Esophagus (tissue), 2 donors: ENCODE data around the gene FBXO38. TPM values are rescaled to one million over a fixed set of nuclear protein-coding genes. Genes with fewer than 3 reads are reported as not detected.

Experiments used
- H3K27ac ChIP-seq, 2 donors: one replicate each; pipeline ENCODE4 v1.5.1; 2013; ENCODE audit warnings: low read depth in 2 of 2, mild to moderate bottlenecking in 2 of 2, inconsistent platforms in 1 of 2, low read length in 1 of 2, moderate library complexity in 1 of 2
- H3K27me3 ChIP-seq, 2 donors: one replicate each; pipeline ENCODE4 v1.6.1; 2013; ENCODE audit warnings: low read length in 2 of 2, control low read depth in 1 of 2, mild to moderate bottlenecking in 1 of 2; ENCODE audit not compliant: insufficient read depth in 2 of 2, control insufficient read depth in 1 of 2
- H3K36me3 ChIP-seq, 2 donors: one replicate each; pipeline ENCODE4 v1.6.1; 2013; ENCODE audit warnings: low read length in 1 of 2; ENCODE audit not compliant: control insufficient read depth in 2 of 2, insufficient read depth in 2 of 2
- H3K4me1 ChIP-seq, 2 donors: one replicate each; pipeline ENCODE4 v1.6.1; 2013; ENCODE audit warnings: low read length in 1 of 2; ENCODE audit not compliant: control insufficient read depth in 2 of 2, insufficient read depth in 2 of 2
- H3K4me3 ChIP-seq, 2 donors: one replicate each; pipeline ENCODE4 v1.5.1; 2013; ENCODE audit warnings: low read length in 2 of 2, mild to moderate bottlenecking in 2 of 2, low read depth in 1 of 2, moderate library complexity in 1 of 2
- H3K9me3 ChIP-seq, 2 donors: one replicate each; pipeline ENCODE4 v1.6.1; 2013; ENCODE audit warnings: mild to moderate bottlenecking in 2 of 2, low read depth in 1 of 2, low read length in 1 of 2, moderate library complexity in 1 of 2; ENCODE audit not compliant: control insufficient read depth in 2 of 2, insufficient read depth in 1 of 2
- WGBS, 2 donors: extraction: QIAGEN DNeasy Blood & Tissue Kit; methylation state at CpG; one replicate each; pipeline ENCODE4 v1.1.7; 2013; 5-methylcytosine and 5-hydroxymethylcytosine counted together
- polyA plus RNA-seq, 2 donors: library from polyadenylated mRNA; stranded (reverse); fragments of 200-250 nt; gene quantifications; one replicate each; pipeline ENCODE4 v1.2.3, GENCODE V29; 2013
- donor health status: healthy with polysubstance abuse.
- donor health status: Bipolar disorder and iron deficiency.

The FBXO38 gene
- polyA plus RNA-seq, 2 donors: 10.8 to 11.0 TPM

DNA sequence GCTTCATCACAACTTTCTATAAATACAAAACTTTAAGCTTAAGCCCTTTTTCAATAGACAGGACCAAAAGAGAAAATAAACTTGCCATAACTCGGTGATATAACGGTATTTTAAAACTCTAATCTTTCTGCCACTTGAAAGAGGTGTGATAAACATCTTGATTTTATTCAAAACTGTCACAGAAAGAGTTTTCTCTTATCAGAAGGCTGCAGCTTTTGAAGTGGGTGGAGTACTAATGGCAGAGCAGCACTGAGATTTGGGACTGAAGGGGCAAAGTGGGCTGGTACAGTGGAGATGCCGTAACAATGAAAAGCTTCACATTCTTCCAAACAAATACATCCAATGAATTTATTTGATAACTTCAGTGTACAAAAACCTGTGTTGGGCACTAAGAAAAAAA, 92.5 kb downstream of the FBXO38 start:
- no peaks in the 10 kb centered on the region for H3K4me1 ChIP-seq
- H3K9me3 ChIP-seq: no peaks in the 10 kb centered on the region
- WGBS, 2 donors: 63 to 70% methylated on average over 3 of the region's 3 CpGs
- H3K27me3 ChIP-seq: peaks cover 0 to 3% of the 10 kb centered on the region in 2 donors
- H3K4me3 ChIP-seq: no peak overlapping the region
- no peaks in the 10 kb centered on the region for H3K36me3 ChIP-seq
- H3K27ac ChIP-seq: no peak overlapping the region

DNA sequence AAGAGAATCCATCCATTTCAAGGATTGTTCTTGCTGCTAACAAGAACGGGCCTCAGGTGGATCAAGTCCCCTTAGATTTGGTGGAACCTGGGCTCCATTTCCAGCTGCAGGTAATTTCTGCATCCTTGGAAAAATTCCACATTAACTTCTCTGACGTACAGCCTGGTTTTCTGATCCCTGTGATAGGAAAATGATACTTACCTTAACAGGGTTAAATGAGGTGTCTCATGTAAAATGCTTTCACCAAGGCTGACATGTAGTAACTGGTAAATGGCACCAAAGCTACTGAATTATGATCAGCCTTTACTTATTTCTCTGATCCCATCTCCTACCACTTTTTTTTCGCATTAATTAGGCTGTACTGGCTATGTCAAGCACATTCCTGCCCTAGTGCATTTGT, 93.7 kb downstream of the FBXO38 start:
- H3K36me3 ChIP-seq: no peaks in the 10 kb centered on the region
- WGBS, 2 donors: 51 to 59% methylated on average over 3 of the region's 3 CpGs
- H3K4me3 ChIP-seq: no peak overlapping the region
- H3K9me3 ChIP-seq: no peaks in the 10 kb centered on the region
- H3K27ac ChIP-seq: no peak overlapping the region
- no peaks in the 10 kb centered on the region for H3K4me1 ChIP-seq
- H3K27me3 ChIP-seq: peaks cover 0 to 3% of the 10 kb centered on the region in 2 donors

DNA sequence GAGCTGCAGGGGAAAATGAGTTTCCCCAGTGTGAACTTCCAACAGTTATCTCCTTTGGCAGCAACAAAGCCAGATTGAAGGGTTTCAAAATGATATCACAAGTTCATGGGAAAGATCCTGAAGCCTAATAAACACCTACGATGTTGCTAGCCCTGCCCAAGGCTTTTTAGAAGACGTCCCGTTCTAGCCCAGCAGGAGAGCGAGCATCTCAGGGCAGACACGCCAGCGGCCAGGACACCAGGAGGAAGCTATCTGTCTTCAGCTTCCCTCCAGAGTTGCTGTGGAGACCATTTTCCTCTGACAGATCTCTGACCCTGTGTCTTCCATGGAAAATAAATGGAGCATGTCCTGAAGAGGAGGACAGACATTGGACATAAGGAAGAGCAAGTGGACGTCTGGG, 98.4 kb downstream of the FBXO38 start:
- Histone ChIP-seq H3K27me3 (no peaks in the 10 kb centered on the region), H3K9me3 (no peaks in the 10 kb centered on the region), H3K27ac (no peak overlapping the region), H3K4me1 (no peaks in the 10 kb centered on the region), H3K4me3 (no peak overlapping the region), H3K36me3 (no peaks in the 10 kb centered on the region)
- 62 to 65% methylated on average over 7 of the region's 7 CpGs for WGBS, 2 donors

DNA sequence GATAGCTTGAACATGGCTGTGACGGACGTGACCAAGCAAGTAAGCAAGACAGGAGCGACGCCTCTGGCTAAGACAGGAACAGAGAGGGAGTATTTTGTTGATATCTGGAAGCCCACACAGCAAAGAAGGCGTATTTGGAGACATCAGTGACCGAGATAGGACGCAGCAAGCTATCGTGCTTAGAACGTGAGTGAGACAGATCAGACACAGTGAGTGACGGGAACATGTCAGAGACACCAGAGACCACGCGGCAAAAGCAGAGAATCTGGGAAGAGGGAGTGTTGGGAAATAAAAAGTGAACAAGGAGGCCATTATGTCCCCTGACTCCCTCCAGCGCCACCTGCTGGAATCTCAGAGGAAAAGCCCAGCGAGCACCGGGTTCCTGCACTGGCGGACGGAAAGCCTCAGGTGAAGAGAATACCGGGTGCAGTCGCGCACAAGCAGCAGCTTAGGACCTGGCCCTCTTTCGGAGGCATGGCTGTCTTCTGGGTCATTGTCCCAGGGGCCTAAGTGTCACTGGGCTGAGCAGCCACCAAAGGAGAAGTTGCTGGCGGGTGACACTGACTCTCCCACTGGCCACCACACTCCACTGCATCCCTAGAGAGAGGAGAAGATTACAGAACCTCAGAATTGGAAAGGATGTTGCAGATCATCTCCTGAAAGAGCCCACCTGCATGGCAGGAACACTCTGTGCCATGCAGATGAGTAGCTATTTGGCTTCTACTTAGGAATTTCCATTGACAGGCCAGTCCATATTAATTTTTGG, 99.1 kb downstream of the FBXO38 start:
- no peaks in the 10 kb centered on the region for H3K9me3 ChIP-seq
- no peaks in the 10 kb centered on the region for H3K36me3 ChIP-seq
- no peak overlapping the region for H3K27ac ChIP-seq
- no peak overlapping the region for H3K4me3 ChIP-seq
- no peaks in the 10 kb centered on the region for H3K27me3 ChIP-seq
- H3K4me1 ChIP-seq: no peaks in the 10 kb centered on the region
- WGBS, 2 donors: 50 to 53% methylated on average over 22 of the region's 22 CpGs

DNA sequence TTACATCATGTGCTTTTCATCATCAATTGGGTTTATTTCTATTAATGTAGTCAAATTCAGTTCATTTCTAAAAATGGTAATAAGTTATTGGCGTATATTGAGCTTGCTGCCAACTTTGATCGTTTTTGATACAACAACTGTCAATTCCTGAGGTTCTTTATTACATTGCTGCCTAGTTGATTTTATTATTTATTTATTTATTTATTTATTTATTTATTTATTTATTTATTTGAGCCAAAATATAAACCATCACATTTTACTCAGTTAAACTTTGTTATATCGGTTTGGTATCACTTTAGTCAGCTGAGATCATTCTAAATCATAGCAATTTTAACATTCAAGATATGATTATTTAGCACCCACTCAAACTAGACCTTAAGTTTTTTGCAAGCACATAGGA, 100.0 kb downstream of the FBXO38 start:
- Histone ChIP-seq H3K4me1 (no peaks in the 10 kb centered on the region), H3K4me3 (no peak overlapping the region), H3K36me3 (no peaks in the 10 kb centered on the region), H3K27ac (no peak overlapping the region), H3K27me3 (no peaks in the 10 kb centered on the region), H3K9me3 (no peaks in the 10 kb centered on the region)
- WGBS, 2 donors: 94% methylated on average over 3 of the region's 3 CpGs

DNA sequence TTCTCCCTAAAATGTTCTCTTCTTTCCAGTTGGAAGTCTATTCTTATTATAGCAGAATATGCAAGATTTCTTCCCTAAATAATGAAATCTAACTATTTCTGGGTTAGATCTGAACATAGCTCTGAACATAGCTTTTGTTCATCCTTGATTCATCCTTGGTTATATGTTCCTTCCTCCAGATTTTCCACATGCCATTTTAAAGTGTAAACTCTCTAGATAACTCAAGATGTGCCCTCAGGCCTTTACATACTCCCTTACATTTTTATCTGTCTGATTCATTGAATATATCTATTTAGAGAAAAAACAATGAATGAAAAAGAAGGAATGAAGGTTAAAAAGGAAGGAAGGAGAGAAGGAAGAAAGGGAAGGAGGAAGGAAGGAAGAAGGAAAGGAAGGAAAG, 100.9 kb downstream of the FBXO38 start:
- H3K27ac ChIP-seq: no peak overlapping the region
- H3K9me3 ChIP-seq: no peaks in the 10 kb centered on the region
- no peaks in the 10 kb centered on the region for H3K27me3 ChIP-seq
- no peak overlapping the region for H3K4me3 ChIP-seq
- no peaks in the 10 kb centered on the region for H3K36me3 ChIP-seq
- H3K4me1 ChIP-seq: no peaks in the 10 kb centered on the region

DNA sequence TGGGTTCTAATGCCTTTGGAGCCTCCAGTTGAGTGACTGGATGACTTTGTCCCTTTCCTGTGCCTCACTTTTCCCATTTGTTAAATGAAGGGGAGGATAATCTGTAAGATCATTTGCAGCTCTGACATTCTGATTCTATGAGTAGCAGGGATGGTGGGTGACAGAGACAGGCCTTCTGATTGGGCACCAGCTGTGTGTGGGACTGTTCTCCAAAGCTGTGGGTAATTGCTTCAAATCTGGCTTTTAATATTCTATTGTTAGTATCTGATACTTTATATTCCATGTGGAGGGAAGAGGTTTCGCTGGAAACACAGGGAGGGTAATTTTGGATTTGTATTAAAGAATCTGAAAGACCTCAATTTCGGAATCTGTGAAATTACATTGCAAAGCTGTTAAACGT, 102.7 kb downstream of the FBXO38 start:
- Histone ChIP-seq H3K27ac (no peak overlapping the region), H3K4me3 (no peak overlapping the region)
- WGBS, 2 donors: 71 to 79% methylated on average over 3 of the region's 3 CpGs

DNA sequence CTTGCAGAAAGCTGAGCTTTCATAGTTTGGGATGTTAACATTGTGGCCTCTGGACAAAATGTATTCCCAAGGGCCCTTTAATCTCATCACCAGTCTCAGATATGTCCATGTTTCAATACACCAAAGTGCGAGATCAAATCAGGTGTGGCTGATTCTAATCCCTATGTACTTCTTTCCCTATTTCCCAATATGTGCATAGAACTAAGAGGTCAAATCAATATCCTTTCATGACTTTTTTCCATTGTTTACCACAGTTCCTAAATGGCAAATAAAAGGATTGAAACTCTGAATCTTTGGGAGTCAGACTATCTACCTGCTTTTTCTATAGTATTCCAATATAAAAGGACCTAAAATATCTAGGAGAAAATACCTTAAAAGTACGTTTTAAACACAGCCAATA, 105.0 kb downstream of the FBXO38 start:
- Histone ChIP-seq H3K4me3 (no peak overlapping the region), H3K4me1 (no peaks in the 10 kb centered on the region), H3K27me3 (peaks cover 0 to 6% of the 10 kb centered on the region in 2 donors), H3K27ac (no peak overlapping the region), H3K9me3 (no peaks in the 10 kb centered on the region), H3K36me3 (no peaks in the 10 kb centered on the region)
- 54 to 59% methylated on average over 2 of the region's 2 CpGs for WGBS, 2 donors

More for the DNA sequence above, 102.7 kb downstream of the FBXO38 start:
- Histone ChIP-seq H3K9me3 (no peaks in the 10 kb centered on the region), H3K36me3 (no peaks in the 10 kb centered on the region), H3K4me1 (no peaks in the 10 kb centered on the region), H3K27me3 (no peaks in the 10 kb centered on the region)

DNA sequence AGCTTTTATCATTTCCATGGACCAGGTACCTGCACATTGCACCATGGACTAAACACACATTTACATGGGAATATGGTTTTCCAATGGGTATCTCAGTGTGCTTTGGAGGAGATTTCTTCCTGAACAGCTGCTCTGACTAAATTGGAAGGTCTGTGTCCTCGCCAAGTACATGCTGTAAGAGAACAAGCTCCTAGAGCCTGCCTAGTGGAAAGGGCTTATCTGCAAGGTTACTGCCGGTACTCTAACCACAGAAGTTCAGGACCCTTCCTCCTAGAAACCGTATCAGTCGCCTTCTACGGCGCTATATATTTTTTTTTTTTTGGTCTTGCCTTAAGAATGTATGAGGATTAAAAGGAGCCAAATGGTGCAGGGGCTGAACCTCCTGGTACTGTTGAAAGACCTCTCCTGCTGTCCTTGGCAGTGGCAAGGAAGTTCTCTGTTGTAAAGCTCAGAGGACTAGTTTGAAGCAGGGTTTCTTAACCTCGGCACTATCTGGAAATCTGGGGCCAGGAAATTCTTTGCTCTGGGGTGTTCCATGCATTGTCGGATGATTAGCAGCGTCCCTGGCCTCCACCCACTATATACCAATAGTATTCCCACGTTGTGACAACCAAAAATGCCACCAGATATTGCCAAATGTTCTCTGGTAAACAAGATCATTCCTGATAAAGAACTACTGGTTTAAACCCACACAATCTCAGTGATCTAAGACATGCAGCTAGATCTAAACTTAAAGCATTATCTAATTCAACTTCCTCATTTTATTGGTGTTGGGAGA, 107.4 kb downstream of the FBXO38 start:
- no peaks in the 10 kb centered on the region for H3K9me3 ChIP-seq
- H3K27me3 ChIP-seq: peaks cover 0 to 6% of the 10 kb centered on the region in 2 donors
- no peak overlapping the region for H3K4me3 ChIP-seq
- H3K36me3 ChIP-seq: no peaks in the 10 kb centered on the region
- H3K27ac ChIP-seq: no peak overlapping the region
- 61 to 74% methylated on average over 10 of the region's 10 CpGs for WGBS, 2 donors
- no peaks in the 10 kb centered on the region for H3K4me1 ChIP-seq

DNA sequence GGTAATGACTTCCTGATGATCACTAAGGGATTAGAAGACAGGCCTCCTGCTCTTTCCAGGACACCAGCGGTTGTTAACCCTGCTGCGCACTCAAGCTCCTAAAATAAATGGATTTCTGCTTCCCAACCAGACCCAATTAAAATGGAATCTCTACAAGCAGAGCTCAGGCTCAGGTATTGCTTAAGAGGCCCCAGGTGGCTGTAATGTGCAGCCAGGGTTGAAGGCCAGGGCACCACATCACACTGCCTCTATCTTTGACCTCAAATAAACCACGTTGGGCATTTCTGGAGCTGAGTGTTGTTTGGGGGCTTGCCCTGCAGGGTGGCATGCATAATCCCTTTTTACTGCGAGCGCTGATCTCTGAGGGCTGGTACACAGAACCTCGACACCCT, 108.0 kb downstream of the FBXO38 start:
- Histone ChIP-seq H3K4me1 (no peaks in the 10 kb centered on the region), H3K4me3 (no peak overlapping the region), H3K27me3 (peaks cover 0 to 6% of the 10 kb centered on the region in 2 donors), H3K27ac (no peak overlapping the region), H3K9me3 (no peaks in the 10 kb centered on the region), H3K36me3 (no peaks in the 10 kb centered on the region)
- 63 to 71% methylated on average over 6 of the region's 6 CpGs for WGBS, 2 donors
